GM19324 (cell line): Measurements from ENCODE around the gene NAP1L1.
A peak's percentile ranks its signal among the peaks of the same experiment; 100 is the strongest.

Experiments used
- ATAC-seq: cut with Tn5 transposase; IDR thresholded peaks from one replicate; pipeline ENCODE4 v1.9.1; 2021; ENCODE audit warnings: mild to moderate bottlenecking, moderate library complexity; ENCODE audit not compliant: unreplicated experiment, low FRiP score

Gene NAP1L1

DNA sequence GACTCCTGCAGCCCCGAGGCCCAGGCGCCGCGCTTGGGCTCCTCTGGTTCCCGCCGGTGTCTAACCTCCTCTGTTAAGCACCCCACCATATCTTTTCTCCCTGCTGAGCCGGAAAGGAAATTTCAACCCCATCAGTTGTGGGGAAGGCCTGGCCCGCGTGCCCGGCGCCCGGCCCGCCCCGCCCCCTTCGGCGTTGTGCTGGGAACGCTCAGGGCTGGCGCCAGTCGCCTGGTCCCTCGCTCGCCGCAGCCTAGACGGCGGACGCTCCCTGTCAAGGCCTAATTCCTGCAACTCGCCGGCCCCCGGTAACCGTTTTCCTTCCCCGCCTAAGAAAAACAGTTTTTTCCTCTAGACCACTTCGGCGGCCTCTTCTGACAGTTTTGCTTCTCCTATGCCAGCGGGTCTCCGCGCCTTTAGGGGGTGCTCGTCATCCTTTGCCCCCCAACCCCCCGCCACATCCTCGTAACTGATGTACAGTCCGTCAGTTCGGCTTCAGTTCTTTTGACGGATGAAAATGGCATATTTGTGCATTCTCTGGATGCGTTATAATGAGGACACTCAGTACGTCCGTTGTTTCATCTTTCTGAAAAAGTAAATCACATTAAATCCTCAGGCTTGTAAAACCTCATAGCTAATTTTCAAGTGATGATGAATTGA is 506 bp upstream of the NAP1L1 start:
- ATAC-seq: peak; percentile 76

DNA sequence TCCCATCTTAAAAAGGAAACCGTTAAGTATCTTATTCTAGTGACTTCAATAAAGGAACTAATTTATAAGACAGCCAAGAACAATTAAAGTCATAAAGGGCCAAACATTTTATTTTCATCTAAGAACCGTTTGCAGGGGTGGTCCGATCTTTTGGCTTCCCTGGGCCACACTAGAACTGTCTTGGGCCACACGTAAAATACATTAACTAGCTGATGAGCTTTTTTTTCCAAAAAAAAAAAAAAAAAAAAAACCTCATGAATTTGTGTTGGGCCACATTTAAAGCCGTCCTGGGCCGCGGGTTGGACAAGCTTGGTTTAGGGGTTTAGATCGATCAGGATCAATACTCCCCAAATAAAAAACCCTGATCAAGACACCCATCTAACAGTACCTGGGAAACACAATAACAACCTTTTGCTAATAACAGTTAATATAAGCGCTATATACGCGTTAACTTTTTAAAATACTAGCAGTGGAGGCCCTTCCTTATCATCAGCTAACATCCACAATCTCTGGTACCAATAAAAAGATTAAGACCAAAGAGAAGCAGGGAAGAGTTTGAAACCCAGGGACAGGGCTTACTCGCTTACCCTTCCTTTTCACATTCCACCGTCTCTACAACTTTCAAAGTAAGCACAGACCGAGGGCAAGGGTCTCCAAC is 1.1 kb downstream of the NAP1L1 start:
- no peak for ATAC-seq

DNA sequence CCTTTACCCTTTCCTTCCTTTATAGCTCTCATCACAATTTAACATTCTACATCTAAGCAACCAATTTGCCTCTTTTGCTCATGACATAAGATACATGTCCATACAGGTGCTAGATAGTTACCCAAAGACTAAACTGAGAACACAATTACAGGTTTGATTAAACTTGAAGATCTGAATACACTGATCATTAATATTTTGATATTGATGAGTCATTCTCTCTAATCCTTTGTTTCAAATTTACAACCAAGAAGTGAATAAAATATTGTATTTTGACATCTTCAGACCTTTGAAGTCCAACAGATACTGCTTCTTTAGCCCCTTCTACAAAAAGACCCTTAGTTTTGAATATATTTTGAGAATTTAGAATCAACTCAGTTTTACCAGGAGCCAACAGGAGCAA is 2.6 kb downstream of the NAP1L1 start:
- no peak for ATAC-seq

DNA sequence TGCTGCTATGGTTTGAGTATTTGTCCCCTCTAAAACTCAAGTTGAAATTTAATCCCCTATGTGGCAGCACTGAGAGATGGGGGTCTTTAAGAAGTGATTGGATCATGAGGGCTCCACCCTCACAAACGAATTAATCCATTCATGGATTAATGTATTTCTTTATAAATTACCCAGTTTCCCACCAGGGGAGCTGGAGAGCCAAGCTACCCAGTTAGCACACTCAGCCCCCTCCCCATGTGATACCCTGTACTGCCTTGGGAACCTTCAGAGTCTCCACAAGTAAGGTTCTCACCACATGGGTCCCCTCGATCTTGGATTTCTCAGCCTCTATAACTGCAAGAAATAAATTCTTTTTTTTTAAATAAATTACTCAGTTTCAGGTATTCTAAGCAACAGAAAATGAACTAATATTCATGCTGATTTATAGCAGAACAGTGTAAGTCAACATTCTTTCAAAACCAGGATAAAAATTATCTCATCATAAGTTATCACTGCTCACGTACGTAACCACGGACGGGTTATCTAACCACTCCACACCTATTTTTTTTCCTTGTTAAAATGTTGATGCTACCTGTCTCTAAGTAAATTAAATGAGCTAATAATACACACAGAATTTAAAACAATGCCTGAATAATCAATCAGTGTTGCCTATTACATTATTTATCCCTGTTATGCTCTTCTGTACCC is 3.6 kb downstream of the NAP1L1 start:
- ATAC-seq: no peak

DNA sequence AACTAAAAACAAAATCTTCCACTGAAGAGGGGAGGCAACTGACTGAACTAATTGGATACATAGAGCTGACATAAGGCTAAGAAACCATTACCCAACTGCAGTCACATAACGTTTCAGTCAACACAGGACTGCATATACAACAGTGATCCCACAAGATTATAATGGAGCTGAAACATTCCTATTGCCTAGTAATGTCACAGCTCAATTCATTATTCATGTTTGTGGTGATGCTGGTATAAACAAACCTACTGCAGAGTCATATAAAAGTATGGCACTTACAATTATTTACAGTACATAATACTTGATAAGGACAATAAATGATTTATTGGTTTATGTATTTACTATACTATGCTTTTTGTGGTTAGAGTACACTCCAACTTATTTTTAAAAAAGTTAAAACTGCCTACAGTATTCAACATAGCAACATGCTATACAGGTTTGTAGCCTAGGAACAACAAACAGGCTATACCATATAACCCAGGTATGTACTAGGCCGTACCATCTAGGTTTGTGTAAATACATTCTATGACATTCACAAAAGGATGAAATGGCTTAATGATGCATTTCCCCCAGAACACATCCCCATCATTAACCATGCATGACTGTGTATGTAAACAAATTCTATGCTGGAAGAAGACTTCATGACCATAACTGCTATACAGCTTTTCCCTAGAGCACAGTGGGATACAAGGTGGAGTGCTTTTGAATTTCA is 4.3 kb downstream of the NAP1L1 start:
- ATAC-seq: no peak

DNA sequence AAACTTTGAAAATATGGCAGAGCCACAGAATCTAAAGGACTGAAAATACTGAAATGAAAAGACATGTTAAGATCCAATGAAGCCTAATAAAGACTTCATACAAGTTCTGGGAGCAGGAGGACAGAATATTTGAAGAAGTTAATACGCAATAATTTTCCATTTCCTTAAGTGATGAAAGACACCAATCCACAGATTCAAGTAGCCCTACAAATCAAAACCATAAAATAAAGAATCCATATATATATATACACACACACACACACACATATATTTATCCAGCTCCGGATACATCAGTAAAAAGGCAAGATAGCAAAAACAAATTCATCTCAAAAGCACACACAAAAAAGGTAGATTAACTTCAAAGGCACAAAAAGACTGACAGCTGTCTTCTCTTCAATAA is 5.7 kb downstream of the NAP1L1 start:
- ATAC-seq: no peak

DNA sequence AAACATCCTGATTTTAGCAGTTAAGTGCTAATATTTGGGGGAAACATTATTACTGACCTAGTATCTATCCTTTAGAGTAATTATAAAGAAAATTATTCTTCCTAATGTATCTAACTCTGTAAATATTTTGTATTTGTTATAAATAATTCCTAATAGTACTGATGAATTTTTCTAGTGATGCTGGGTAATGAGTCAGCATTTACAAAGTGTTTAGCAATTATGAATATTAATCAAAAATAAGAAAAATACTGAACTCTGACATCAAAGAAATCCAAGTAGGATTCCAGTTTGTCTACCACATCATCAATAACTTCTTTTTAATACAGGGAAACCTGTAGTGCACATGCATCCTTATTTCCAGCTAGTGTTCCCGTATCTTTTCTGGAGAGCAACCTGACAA is 9.0 kb downstream of the NAP1L1 start:
- ATAC-seq: no peak

DNA sequence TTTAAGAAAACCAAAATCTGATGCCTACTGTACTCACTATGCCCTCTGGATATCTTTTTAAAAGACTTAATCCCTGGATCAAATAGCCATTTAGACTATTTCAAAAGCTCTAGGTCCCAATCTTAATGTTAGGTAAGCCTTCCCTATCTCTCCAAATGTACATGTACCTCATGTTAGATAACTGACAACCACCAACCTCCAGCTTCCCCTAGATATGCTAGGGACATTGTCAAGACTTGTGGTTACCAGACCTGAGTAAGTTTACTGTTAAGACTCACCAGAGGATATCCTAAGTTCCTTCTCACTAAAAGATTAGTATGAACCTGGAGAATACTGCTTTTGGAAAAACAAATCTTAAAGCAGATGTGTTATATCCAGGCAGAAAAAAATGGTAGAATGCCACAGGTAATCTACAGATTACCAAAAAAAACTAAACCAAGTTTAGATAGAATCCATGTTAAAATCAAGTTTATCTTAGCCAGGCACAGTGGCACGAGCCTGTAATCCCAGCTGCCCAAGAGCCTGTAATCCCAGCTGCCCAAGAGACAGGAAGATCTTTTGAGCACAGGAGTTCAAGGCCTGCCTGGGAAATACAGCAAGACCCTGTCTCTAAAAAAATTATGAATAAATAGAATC is 9.7 kb downstream of the NAP1L1 start:
- no peak for ATAC-seq

DNA sequence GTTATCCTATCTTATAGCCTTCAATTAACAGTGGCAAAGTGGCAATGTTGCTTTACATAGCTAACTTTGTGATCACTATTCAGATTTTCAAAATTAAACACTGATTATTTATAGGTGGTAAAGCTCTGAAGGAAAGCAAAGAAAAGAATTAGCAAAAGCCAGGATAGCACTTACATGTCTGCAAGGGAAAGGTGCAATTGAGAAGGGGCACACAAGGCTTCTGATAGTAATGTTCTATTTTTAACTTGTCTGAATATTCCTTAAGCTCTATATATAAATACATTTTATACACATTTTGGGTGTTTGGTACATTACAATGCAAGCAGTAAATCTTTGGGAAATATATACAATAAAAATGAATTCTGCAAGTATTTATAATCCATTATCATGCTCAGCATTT is 10.9 kb downstream of the NAP1L1 start:
- no peak for ATAC-seq

DNA sequence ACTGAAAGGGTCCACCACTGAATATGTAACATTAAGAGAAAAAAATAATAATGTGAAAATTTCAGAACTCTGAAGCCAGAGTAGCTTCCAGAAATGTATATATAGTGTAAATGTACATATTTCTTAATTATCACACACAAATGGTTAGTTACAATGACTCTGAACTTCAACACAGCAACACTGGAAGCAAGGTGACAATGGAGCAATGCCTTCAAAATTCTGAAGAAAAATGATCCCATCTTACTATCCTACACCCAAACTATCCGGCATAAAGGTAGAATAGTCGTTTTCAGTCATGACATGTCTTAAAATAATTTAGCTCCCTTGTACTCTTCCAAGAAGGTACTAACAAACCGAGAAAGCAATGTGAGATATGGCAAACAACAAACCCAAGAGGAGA is 11.9 kb downstream of the NAP1L1 start:
- ATAC-seq: no peak

DNA sequence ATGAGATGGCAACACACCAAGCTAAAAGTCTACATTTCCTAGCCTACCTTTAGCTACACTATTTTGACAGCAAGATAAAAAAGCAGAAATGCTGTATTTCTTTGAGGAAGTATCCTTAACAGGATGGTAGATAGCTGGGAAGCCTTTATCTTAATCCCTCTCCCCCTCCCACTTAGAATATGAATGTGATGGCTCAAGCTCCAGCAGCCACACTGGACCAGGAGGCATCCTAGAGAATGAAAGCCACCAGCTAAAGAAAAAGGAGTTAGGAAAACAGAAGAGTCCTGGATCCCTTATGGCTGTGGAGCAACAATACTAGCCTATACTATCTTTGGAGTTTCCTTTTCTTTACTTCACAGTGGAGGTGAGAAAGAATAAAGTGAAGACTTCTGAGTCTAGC is 15.1 kb downstream of the NAP1L1 start:
- no peak for ATAC-seq

DNA sequence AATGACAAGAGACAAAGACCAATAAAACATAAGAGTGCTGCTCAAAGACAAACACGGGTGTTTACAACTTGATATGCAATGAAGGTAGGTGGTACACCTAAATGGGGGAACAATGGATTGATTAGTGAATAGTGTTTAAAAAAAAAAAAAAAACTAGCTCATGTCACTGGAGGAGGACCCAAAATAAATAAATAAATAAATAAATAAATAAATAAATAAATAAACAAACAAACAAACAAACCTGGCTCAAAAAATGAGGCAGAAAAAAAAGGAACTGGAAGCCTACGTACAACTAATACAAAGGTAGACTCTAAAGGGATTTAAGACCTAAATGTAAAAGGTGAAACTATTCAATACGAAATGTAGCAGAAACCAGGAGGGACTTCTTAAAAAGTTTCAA is 18.6 kb downstream of the NAP1L1 start:
- no peak for ATAC-seq

DNA sequence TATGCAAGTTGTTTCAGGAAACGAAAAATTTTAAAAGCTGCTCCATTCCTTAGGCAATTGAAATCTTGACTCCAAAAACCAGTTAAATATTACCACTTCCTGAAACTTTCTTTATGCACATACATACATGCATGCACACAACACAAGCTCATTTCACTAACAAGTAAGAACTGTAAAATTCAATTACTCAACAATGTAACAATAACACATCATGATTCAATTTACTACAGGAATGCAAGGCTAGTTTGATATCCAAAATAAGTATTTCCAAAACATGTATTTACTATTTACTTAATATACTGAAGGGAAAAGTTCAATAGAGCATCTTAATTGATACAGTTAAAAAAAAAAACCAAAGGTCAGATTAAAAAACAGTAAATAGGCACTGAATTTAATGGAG is 19.6 kb downstream of the NAP1L1 start:
- no peak for ATAC-seq

DNA sequence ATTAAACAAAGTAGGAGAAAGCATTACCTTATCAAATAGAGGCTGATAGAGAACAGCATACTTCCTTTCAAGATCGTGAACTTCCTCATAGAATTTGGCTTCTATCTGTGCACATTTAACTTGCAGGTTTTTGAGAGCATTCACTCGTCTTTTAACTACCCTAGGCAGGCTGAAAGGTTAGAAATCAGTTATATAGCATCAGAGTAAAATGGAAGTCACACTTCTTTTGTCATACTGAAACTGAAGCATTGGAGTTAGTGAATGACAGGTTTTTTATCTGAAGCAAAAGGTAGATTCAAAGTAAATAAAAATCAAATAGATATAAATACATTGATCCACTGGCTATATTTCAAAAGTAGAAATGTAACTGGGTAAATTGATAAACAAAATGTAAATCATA is 24.4 kb downstream of the NAP1L1 start:
- ATAC-seq: no peak

DNA sequence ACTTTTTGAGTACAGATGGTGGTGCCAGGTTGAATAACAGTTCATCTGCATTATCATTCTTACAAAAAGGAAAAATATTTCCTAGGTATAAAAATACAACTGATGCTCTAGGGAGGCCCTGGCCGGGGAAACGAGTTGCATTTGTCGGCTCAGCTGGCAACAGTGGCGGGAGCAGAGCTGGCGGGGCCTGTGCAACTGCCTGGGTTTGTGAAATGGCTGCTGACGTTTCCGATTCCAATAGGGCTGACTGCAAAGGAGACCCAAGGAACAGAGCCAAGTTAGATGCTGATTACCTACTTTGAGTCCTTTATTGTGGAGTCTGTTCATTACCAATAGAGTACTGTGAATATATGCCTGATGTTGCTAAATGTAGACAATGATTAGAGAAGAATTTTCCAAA is 27.2 kb downstream of the NAP1L1 start:
- ATAC-seq: no peak

DNA sequence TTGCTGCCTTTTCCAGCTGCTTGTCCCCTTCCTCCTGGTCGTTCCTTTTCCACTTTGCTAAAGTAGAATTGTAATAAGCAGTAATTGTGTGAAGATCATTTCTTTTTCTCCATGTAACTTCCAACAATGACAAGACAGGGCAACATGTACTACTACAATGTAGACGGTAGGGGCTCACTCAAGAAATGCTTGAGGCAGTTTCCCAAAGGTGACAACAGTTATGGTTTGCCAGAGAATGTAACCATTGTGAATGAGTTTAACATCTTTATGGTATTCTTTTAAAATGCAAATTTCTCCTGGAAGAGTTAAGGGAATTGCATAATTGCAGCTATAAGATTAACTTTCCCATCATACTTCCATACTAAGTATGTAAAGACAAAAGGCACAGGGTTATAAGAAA is 29.1 kb downstream of the NAP1L1 start:
- no peak for ATAC-seq

DNA sequence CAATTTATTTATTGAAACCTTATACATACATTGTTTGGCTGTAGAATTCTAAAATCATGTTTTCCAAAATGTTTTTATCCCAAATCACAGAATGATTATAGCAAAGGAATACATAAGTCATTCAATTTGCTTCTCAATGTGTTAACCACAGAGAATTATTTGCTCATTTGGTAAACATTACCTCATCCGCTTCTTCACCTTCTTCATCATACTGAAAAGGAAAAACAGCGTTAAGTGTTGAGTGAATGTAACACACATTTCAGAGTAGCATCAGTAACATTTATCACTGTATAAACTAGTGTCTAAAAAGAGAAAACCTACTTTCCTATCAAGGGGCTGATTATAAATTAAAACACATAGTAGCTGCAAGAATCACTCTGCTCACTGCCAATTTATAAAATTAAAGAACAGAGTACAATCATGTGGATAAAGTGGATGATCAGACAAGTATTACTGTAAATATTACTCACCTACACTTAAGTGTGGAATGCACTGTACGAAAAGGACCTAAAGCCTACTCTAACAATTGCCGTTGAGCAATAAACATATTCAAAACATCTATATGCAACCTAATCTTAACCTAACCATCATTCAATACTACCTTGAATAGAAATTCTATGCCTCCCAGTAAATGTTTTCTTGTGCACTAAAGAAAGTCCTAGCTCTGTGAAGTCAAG is 34.8 kb downstream of the NAP1L1 start:
- no peak for ATAC-seq

DNA sequence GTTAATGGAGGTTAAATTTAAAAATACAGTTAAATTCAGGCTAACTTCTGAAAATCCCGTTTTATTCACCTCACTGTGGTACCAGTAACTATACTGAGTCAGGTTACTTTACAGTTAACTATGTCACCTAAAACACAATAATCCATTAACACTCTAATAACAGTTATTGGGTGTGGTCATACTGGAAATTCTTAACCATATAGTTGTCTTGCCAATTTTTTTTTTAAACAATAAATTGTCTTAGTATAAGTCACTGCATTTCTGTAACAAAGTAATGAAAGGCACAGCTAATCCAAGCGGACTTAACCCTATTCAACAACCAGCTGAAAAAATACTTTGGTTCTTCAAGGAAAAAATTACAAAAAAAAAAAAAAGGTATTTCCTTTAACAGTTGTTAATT is 36.7 kb downstream of the NAP1L1 start:
- no peak for ATAC-seq

DNA sequence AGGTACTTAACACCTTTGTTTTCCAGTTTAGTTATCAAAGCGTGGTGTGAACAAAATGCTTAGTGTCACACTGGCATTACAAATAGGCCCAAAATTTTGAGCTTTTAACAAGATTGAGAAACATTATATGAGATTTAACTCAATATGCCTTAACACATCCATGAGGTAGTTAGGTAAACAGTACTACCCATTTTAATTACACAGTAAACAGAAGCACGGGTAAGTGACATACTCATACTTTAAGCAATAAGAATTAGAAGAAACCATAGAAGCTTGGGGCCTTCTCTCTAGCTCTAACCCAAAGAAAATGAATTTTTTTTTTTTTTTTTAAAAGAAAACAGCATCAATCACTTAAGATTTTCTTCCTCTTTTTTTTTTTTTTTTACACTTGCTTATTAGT is 37.4 kb downstream of the NAP1L1 start:
- ATAC-seq: no peak

DNA sequence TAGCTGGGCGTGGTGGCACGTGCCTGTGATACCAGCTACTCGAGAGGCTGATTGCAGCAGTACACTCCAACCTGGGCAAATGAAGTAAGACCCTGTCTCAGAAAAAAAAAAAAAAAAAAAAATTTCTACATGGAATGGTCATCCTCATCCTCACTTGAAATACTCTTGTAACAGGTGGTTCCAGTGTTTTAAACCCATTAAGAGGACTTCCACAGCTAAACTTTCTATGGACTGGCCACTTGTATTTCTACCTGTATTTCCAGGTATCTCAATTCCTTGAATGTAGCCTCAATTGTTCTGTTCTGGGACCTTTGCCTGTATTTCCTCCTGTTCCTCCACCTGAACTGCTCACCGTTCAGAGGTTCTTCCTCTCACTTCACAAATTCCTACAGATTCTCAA is 41.1 kb downstream of the NAP1L1 start:
- ATAC-seq: no peak
